SKM-1 (cell line): ENCODE measurements around the gene APMAP.

ENCODE experiments used
- DNase-seq: peaks from one replicate; lab custom pipeline; 2025; ENCODE audit not compliant: unreplicated experiment; lab: John Stamatoyannopoulos, UW

Gene APMAP

GRCh38 chr20:24987873-24988835 lies 4.4 kb downstream of the APMAP start:
- no peak for DNase-seq

- DNase-seq: no peak
These were observed 5.3 kb downstream of the APMAP start for GRCh38 chr20:24987244-24987643.

- no peak for DNase-seq
These were observed 6.0 kb downstream of the APMAP start for GRCh38 chr20:24986436-24987015.

GRCh38 chr20:24985802-24986201 lies 6.7 kb downstream of the APMAP start:
- no peak for DNase-seq

- DNase-seq: no peak
These were observed 7.5 kb downstream of the APMAP start for GRCh38 chr20:24984961-24985640.

GRCh38 chr20:24983896-24984295 lies 8.7 kb downstream of the APMAP start:
- no peak for DNase-seq

DNA sequence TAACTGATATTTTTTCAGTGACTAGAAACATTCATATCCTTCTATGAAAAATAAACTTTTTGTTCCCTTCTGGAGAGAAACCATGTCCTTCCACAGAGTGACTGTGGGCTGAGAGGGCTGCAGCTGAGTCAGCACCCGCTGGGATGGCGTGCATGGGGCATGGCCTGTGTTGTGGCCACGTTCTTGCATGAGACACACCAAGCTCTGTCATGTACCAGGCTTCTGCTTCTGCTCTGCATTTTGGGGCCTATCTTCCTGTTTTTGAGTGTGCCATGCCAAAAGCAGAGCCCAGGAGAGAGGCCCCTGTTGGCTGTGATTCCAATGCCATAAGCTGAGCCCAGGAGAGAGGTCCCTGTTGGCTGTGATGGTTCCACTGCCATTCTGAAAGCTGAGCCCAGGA lies 10.8 kb downstream of the APMAP start:
- DNase-seq: no peak

DNA sequence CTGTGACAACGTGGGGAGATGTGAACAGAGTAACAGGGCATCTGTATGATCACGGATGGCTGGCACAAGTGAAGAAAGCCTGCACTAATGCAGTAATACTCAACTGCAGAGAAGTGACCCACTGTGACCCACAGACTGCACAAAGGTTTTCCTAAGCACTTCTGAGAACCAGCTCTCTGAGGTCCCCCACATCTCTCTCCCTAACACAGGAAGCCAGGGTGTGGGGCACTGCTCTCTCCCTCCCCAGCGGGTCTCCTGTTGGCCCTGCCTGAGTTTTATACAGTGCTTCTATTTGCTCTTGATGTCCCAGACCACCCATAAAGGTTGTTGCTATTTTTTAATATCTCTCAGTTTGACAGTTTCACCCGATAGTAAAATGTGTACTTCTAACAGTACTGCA lies 11.3 kb downstream of the APMAP start:
- no peak for DNase-seq

- no peak for DNase-seq
These were observed 12.1 kb downstream of the APMAP start for GRCh38 chr20:24980291-24981053.

GRCh38 chr20:24979036-24979960 lies 13.3 kb downstream of the APMAP start:
- DNase-seq: no peak

- DNase-seq: no peak
These were observed 14.0 kb downstream of the APMAP start for GRCh38 chr20:24978513-24978912.

DNA sequence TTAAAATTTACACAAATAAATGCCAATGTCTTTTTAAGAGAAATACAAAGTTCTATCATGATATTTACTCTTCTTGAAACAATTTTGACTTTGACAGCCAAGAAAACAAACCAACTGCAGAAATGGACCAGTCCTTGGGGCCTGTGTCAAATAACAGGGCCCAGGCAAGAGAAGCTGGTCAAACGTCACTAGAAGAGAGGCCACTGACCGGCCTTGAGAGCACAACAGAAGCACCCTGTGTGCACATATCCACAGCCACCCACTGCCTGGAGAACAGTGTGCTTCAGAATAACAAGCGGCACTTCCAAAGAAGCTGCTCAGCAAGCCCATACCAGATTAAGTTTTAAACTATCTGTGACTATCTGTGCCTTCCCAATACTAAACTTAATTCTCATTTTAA lies 14.8 kb downstream of the APMAP start:
- DNase-seq: no peak

GRCh38 chr20:24977336-24977735 lies 15.2 kb downstream of the APMAP start:
- no peak for DNase-seq

DNA sequence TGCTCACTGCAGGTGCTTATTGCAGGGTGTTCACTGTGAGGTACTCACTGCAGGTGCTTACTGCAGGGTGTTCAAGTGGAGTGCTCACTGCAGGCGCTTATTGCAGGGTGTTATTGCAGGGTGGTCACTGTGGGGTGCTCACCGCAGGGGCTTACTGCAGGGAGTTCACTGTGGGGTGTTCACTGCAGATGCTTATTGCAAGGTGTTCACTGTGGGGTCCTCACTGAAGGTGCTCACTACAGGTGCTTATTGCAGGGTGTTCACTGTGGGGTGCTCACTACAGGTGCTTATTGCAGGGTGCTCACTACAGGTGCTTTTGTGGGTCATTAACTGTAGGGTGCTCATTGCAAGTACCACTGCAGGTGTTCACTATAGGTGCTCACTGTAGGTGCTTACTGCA lies 20.2 kb downstream of the APMAP start:
- DNase-seq: no peak

- no peak for DNase-seq
These were observed 21.0 kb downstream of the APMAP start for GRCh38 chr20:24971376-24972101.

- no peak for DNase-seq
These were observed 21.8 kb downstream of the APMAP start for GRCh38 chr20:24970754-24971153.

DNA sequence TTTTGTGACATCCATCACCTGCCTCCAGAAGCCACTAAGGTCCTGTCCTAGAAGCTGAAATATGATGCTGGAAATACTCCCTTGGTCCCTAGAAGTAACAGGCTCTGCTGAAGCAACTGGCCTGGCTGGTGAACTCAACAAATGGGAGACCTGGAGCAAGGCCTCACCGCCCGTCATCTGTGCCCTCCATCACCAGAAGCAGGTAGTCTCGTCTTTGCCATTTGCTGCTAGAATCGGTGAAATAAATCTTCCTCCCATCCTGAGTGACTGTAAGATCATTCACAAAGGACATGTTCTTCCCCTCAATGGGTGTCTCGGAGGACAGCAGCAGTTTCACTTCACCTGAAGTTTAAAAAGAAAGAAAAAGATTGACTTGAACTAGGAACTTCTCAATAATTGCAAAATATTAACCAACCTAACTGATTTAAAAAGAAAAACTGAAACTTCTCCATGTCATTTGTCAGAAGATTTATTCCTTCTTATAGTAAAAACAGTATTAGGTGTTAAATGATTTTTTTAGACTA lies 22.5 kb downstream of the APMAP start:
- DNase-seq: no peak

DNA sequence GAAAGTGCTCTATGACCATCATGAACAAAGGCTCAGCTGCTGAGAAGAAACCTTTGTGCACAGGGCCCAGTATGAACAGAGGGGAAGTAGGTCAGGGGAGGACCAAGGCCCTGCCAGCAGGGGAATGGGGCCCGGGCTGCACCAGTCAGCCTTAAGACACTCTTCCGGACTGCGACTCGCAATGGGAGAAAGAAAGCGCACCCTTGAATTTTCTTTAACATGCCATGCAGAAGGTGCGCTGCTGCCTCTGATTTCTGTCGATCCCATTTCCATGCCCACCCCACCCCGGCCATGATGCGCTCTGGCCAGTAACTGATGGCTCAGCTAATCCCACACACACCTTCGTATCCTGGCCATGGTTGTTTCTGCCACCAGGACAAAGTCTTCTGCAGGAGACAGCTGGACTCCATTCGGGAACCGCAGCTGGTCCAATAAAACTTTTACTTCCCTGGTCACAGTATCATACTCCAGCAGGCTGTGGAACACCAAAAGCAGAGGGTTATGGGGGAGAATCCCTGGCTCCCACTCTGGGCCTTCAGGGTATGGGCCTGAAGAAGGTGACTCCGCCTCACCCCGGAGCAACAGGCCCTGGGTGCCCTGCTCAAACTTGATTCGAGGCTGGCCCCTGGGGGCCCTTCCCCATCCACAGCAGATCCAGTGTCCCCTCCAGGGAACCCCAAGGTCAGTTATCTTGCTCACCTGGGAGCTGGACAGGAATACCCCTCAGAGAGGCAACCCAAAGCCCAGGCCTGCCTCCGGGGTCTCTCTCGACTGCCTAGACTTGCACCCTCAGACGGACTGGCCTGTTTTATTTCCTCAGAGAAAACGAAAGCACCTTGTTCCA lies 23.1 kb downstream of the APMAP start:
- DNase-seq: no peak
